GDM1 (cell line): ENCODE measurements around the gene SLC7A6.

Experiments
- DNase-seq: peaks from one replicate; lab custom pipeline; 2025; lab: John Stamatoyannopoulos, UW

Gene SLC7A6

DNA sequence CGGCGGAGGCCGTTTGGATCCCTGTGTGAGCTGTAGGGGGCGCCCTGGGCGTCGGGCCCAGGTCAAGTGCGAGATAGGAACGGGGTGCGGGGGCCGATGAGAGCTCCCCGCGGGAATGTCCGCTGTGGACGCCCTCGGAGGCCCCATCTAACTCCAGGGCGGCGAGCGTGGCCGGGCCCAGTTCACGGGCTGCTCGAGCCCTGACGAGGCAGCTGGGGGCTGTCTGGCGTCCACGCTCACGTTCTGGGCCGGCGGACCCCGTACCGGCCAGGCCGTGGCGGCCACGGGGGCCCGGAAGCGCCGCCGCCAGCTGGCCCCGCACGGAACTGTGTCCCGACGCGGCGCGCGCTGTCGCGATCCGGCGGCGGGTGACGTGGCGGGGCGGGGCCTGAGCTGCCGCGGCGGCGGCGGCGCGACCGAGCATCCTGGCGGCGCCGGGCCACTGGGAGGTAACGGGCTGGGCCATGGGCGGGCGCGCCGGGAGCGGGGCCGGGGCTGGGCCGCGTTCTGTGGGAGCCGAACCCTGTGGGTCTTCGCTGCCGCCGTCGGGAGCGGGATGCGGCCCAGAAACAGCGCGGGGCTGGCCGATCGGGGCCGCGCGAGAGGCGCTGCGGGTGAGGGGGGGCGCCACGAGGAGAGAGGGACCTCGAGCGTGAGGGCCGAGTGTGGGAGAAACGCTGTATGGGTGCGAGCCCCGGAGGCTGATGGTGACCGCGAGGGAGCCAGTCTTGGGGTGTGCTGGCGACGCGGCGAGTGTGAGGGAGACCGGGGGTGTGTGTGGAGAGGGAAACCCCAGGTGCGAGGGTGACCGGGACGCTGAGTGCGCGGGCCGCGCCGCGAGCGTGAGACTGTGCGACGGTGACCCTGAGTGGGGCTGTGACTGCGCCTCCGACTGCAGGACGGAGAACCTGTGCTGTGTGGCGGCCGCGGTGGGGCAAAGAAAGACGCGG, at the start of gene SLC7A6:
TSS of gene SLC7A6 (plus strand) at position 399 of the 950 bp plus-strand sequence. CDS start 10,201 bp downstream, outside the sequence.
- peak; percentile 52 for DNase-seq

DNA sequence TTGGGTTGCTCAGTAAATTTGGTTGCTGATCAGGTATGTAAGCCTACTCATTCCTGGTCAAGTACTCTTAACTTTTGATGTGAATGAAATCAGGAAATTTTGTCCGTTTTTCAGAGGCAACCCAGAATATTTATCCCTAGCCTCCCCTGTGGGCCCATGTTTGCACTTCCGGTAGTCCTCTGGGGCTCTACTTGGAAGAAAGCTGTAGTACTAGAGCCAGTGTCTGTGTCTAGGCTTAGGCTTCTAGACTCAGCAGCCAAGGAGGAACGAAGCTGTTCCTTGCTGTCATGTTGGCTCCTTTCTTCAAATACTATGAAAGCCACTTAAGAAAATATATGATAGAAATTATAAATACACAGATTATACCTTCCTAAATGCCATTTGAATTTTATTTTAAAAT, 49.6 kb upstream of the SLC7A6 start:
- DNase-seq = no peak

DNA sequence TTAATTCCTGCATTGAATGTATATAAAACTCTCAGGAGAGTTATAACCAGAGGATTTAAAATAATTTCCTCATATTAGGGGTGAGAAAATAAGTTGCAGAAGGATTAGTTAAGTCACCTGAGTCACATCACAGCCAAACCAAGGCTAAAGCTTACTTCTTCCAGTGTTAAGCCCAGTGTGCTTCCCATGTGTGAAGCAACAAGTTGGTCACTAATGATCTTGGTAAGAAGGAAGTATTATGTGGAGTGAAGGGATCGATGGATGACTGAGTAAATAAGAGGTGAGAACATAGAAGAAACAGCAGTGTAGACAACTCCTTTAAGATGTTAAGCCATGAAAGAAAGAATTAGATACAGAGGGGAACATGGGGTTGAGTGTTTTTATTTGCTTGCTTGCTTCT, 49.0 kb upstream of the SLC7A6 start:
- DNase-seq = no peak

DNA sequence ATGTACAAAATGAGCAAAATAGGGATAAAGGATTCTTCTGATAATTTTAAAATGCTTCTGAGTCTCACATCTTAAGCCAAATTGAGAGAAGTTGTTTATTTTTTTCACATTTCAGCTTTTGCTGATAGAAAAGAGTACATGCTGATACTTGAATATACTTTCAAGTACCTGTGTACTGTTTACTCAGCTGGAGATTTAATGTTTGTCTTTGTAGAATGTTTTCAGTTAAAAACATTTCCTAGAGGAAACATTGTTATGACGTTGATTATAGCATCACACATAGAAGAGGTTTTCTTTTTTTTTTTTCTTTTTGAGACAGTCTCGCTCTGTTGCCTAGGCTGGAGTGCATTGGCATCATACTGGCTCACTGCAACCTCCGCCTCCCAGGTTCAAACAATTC, 48.1 kb upstream of the SLC7A6 start:
- no peak for DNase-seq

DNA sequence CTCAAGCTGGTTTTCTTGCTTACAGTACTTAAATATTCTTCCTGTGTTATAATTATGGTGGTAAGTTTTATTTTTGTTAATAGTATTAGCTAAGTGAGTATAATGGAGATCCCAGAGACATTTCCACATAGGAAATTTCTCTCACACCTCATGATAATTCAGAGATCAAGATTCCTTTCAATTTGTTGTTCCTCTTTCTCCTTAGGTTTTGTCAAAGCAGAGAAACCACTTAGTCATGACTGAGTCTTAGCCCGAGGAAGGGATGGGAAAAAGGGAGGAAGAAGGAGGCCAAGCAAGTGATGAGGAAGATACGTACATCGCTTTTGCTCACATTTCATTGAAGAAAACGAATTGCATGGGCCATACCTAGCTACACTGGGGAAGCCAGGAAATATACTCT, 46.8 kb upstream of the SLC7A6 start:
- DNase-seq = no peak

DNA sequence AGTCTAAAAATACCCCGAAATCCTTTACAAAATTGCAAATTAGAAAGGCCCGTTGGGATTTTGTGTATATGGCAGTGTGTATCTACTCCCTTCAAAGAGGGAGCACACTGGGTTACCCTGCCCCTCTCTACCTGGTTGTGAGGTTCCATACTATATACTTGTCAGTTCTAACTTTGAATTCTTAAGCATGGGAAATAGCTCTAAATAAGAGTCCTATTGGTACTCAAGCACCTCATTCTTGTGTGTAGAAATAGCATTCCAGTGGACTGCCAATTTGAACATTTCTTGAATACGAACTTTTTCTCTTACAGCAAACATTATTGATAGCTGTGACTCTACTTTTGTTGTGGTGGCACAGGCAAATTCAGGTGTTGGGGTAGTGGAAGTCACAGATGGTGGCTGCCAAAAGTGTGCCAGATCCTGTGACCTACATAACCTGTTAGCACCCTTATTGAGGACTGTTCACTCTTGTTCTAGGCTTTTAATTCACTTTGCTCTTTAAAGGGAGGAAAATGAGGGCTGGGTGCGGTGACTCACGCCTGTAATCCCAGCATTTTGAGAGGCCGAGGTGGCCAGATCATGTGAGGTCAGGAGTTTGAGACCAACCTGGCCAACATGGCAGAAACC, 44.5 kb upstream of the SLC7A6 start:
- DNase-seq = no peak

DNA sequence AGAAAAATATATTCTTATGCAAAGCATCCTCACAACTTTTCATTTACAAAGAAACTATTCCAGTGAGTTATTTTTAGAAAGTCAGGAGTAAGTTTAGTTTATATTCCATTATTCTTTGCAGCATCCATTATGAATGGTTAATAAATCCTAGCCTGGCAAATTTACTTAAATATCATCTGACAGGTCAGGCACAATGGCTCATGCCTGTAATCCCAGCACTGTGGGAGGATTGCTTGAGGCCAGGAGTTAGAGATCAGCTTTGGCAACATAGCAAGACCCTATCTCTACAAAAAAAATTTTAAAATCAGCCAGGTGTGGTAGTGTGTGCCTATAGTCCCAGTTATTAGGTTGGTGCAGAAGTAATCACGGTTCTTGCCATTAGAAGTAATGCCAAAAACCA, 41.3 kb upstream of the SLC7A6 start:
- no peak for DNase-seq

DNA sequence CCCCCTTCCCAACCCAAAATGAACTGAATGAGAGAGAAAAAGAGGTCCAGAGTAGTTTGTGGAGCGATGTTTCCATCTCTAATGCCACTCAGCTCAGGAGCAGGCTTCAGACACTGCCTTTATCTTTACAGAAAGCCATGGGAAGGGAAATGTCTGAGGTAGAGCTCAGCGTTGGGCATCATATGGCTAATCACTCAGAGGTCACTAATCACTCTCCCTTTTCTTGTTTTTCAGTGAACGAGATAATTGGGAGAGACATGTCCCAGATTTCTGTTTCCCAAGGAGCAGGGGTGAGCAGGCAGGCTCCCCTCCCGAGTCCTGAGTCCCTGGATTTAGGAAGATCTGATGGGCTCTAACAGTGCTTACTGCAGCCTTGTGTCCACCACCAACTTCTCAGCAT, 38.2 kb upstream of the SLC7A6 start:
- DNase-seq = no peak

DNA sequence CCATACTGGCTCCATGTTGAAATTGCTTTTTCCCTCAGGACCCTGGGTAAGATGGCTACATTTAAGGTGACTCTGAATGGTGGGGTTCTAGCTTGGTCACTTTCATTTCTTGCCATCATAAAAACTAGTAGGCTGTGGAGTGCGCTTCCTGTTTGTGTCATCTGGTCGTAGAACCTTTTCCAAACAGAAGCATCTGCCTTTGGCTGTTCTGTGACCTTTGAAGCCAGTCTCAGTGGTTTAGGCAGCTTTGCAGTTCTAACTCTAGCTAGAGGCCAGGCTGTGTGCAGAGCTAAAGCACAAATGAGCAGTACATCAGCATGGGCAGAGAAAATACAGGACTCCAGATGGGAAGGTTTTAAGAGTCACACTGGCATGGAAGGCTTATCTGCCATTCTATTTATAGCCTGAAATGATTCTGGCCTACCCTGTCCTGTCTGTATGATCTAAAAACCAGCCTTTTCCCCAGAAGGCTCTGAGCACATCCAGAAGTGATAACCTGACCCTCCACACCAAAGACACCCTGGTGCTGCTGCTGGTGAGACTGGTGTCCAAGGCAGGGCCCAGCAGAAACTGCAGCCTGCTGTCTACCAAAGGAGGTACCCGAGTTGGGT, 37.0 kb upstream of the SLC7A6 start:
- no peak for DNase-seq

DNA sequence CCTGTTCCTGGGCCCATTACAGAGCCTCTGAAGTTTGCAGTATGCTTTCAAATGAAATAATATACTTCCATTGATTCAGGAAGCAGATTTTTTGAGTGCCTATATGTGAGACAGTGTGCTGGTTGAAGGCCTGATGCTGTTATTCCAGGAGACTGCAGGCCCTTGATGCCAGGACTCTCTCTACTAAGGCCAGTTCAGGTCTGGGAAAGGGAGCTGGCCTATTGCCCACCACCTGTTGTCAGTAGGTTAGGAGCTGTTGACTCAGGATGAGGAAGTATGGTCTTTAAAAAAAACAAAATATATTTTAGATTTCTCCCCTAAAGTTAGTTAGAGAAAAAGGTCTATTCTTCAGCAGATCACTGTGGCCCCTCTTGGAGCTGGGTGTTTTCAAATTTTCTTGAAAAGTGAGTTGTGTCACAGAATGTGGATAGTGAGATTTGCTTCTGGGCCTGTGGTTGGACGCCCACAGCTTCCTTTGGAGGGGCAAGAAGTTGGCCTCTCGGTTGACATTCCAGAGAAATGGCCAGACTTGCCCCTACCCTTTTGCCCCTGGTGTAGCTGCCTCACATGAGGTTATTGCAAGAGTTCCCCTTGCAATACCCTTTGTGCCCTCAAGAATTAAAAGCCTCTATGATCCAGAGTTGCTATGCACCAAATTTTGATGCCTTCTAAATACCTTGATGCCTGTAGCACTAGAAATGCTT, 36.3 kb upstream of the SLC7A6 start:
- DNase-seq = no peak

DNA sequence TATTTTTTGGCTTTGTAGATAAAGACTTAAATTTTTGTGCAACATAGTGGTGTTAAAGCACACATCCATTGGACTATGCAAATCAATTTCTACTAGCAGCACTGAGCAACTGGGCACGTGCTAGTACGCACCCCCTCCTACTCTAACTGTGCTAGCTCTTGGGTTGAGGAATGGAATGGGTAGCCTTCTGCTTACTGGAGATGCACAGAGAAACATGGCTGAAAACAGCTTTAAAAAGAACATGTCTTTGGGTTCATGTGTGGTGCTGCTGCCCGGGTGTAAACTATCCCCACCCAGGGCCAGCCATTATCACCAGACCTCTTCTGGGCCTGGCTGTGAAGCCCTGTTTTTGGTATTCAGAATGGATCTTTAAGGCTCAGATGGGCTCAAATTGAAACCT, 35.7 kb upstream of the SLC7A6 start:
- DNase-seq = no peak

DNA sequence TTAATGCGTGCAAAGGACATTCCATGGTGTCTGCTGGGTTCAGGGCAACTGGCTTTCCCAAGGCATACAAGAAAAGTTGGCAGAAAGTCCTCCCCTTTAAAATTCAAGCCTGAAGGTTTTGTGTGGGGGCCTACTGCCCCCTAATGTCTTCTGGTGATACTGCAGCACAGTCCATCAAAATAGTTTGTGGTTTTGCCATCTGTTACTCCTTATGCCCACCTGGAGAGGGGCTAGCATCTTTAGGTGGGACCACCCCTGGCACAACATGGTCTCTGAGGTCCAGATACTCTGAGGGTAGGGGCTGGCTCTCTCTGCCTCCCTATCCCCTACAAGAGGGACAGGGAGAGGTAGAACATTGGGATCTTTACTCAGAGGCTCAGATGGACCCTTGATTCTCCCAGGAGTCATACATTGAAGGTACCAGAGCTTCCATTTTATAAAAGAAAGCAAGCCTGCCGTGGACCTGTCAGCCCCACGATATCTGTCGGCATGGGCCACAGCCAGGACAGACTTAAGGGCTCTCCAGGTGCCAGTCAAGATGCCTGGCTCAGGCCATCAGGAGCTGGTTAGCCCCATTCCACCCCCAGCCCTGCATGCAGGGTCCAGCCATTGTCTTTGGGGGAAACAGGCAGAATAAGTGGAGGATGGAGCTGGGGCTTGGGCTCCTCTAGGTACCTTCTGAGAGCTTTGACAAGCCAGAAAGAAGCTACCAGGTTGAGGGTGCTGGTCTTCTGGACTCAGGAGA, 34.7 kb upstream of the SLC7A6 start:
- no peak for DNase-seq

DNA sequence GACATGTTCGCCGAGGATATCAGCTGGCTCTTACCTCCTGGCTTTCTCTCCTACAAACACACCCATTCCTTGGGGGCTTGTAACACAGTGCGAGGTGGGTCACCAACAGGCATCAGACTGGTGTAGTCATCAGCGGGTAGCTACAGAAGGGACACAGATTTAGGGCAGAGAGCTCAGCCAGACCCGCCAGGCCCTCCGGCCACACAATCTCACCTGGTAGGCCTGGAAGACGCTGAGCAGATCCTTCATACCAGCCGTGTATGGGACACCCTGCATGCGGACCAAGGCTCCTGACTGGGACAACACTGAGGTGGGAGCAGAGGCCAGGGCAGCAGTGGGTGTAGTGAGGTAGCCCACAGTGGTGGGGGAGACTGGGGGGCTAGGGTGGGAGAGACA, 34.2 kb upstream of the SLC7A6 start:
- no peak for DNase-seq

DNA sequence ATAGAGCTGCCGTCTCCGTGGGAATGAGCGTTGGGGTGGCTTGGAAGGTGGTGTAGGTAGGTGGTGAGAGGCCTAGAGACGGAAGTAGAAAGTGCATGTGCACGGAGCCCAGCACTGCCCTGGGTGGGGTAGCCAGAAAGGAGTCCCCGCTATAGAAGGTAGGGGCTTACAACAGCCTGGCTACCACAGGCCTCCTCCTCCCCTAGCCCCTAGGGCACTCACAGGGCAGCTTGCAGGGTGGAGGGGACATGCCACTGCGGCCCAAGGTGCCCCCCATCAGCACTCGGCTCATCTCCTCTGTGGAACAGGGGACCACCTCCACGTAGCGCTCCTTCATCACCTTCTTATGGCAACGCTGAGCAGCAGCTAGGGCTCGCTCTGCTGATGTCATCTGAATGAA, 33.4 kb upstream of the SLC7A6 start:
- no peak for DNase-seq

DNA sequence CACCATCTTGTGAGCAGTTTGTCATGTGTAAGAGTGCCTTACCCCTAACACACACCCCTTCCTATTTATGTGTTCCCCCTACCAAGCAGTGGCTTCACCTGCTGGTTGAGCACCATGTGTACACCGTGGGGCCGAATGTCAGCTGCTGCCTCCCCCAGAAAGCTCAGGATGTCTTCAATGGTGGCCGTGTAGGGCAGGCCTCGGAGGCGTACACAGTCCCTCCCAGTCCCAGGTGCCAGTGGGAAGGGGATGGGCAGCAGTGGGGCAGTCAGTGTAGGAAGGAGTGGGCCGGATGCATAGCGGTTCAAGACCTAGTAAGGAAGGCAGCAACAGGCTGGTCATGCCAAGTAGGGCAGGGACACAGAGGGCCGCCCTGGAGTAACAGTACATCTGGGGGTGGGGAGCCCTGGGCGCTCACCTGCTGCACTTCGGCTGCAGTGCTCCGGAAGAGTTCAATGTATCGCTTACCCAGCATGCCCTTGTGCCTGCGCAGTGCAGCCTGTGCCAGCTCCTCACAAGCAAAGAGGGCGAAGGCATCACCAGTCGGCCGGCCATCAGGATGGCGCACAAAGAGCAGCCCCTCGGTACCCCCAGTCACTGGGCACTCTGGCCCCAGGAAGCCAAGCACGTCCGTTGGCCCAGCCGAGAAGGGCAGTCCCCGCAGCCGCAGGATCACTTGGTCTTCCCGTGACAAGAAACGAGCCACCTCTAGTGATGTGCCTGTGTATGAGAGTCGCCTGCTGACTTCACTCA, 32.8 kb upstream of the SLC7A6 start:
- no peak for DNase-seq

DNA sequence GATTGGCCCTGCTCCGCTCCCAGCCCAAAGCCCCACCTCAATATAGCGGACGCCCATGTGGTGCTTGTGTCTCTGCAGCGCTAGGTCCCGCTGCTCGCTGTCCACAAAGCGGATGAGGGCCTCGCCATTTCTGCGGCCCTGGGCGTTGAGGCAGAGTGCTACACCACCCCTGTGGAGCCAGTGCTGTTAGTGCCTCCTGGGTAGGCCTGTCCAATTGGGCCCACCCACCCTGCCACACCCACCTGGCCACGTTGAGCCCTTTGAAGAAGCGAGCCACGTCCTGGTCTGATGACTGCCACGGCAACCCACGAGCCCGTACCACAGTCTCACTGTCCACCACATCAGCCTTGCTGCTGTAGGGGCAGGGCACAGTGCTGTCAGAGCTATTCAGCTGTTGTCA, 32.0 kb upstream of the SLC7A6 start:
- no peak for DNase-seq

DNA sequence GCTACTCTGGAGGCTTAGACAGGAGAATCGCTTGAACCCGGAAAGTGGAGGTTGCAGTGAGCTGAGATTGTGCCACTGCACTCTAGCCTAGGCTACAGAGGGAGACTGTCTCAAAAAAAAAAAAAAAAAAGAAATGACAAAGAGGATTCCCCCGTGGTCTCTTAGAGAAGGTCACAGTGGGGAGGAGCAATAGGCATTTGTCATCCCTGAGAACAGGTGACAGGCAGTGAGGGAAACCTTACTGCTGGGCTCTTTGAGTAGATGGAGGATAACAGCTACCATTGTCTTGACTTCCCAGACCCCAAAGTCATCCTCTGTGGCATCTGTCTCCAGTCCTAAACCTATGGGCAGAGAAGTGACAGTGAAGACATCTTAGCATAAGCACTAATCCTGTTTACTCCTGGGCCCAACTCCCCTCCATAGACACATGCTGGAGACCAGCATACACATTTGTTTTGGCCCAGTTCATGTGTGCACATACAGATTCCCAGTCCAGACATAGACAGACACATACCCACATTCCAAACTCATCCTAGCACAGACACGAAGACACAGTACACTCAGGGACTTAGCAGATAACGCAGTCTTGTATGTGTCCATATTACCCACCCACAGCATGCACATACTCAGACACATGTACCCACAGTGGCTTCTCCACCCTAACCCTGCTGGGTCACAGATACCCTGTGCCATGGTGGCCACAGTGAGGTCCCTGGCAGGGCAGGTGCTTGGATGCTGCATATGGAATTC, 31.1 kb upstream of the SLC7A6 start:
- DNase-seq = no peak

DNA sequence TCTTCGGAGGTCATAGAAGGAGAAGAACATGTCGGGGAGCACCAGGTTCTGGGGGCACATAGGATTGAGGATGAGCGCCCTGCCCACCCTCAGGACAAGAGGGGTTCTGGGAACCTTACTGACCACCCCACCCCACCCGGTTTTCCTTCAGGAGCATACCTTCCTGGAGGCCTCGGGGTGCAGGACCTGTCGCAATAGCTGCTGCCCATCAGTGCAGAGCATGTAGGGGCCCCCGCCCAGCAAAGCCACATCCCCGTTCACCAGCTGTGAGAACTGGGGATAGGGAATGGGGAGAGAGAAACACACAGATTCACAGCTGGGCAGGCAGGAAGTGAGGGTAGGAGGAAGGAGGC, 30.5 kb upstream of the SLC7A6 start:
- DNase-seq = no peak

DNA sequence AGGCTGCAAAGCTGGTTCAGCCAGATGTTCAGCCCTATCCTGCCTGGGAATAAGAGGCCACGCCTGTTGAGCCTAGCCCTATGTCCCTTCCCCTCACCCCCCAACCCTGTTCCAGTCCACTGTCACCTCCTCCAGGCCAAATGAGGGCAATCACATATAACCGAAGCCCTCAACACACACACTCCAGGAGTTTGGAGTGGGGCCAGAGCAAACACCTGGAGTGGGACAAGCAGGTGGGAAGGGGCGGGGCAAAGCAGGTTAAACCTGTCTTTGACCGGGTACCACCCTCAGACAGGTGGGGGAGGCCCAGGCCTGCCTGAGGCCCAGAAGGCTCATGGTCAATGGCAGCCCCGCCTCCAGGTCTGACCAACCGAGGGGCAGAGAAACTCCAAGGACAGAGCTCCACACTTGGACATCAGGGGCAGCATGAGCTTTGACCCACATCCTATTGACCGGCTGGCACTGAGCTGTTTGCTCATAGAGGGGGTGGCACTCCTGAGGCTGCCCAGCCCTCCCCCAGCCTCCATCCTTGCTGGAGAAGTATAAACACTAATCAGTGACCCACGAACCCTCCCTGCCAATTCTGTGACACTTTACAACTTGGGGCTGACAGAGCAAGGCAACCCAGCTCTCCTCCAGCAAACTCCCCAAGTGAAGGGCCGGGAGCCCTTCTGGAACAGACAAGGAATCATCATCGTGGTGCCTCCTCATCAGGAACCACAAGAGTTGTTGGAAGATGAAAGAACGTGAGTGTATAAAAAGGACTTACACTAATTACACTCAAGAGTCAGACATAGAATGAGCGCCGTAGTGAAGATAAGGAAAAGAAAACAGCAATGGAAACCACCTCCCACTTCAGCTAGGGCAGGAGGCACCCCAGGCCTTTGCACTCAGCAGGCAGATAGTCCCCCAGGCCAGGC, 29.9 kb upstream of the SLC7A6 start:
- no peak for DNase-seq
